GM12878 (cell line): ENCODE results near the gene PRKCZ.

Experiments
- CTCF ChIP-seq, 3 experiments: IDR thresholded peaks in 2 of 3; conservative IDR thresholded peaks in 1 of 3; 2 replicates each; pipeline ENCODE4 v1.5.1; 2011; ENCODE audit warnings: low read depth in 3 of 3, low read length in 3 of 3, mild to moderate bottlenecking in 3 of 3, control low read depth in 2 of 3, moderate library complexity in 2 of 3, inconsistent platforms in 1 of 3, mixed read lengths in 1 of 3; ENCODE audit not compliant: control insufficient read depth in 2 of 3, insufficient read depth in 1 of 3; ENCODE audit errors: extremely low read depth in 1 of 3
- EGR1 ChIP-seq, 2 experiments: IDR thresholded peaks; 1 replicate in 1 of 2; 2 replicates in 1 of 2; pipeline ENCODE4 v1.6.1; 2011 to 2012; ENCODE audit warnings: low read depth in 2 of 2, low read length in 2 of 2, borderline replicate concordance in 1 of 2, mild to moderate bottlenecking in 1 of 2, moderate library complexity in 1 of 2
- EZH2 ChIP-seq: IDR thresholded peaks from 2 replicates; pipeline ENCODE4 v1.6.1; 2012; ENCODE audit warnings: low read depth, mild to moderate bottlenecking, control low read depth, inconsistent platforms, low read length, borderline replicate concordance; ENCODE audit not compliant: control insufficient read depth
- HDAC6 ChIP-seq: fragments of 200-600 bp; sonication (generic); IDR thresholded peaks from one replicate; pipeline ENCODE4 v1.8.0; 2017; ENCODE audit warnings: antibody characterized with exemption; ENCODE audit not compliant: unreplicated experiment
- HDGF ChIP-seq: fragments of 450-650 bp; IDR thresholded peaks from 2 replicates; pipeline ENCODE4 v1.6.1; 2016; ENCODE audit warnings: antibody characterized with exemption
- POLR2A ChIP-seq: IDR thresholded peaks from 2 replicates; pipeline ENCODE4 v1.6.1; 2011; ENCODE audit warnings: low read depth, mild to moderate bottlenecking, low read length
- TAF1 ChIP-seq: IDR thresholded peaks from 2 replicates; pipeline ENCODE4 v1.6.1; 2011; ENCODE audit warnings: mild to moderate bottlenecking, low read depth, low read length, borderline replicate concordance
- ZNF687 ChIP-seq: fragments of 450-650 bp; IDR thresholded peaks from 2 replicates; pipeline ENCODE4 v1.6.1; 2017; ENCODE audit warnings: mild to moderate bottlenecking, moderate library complexity

- TF ChIP-seq CTCF (IDR thresholded peaks at IDR 0.05 in 2 of 3, conservative IDR thresholded peaks at IDR 0.05 in 1 of 3; ENCODE audit: control insufficient read depth in 2 of 3, extremely low read depth in 1 of 3, insufficient read depth in 1 of 3, low read depth in 3 of 3, low read length in 3 of 3) (no peak), ZNF687 (no peak), EZH2 (no peak), EGR1 (IDR thresholded peaks at IDR 0.05; ENCODE audit: borderline replicate concordance in 1 of 2, low read depth in 2 of 2, low read length in 2 of 2) (no peak), TAF1 (no peak), POLR2A (no peak), HDGF (no peak), HDAC6 (no peak)
Measured at GRCh38 chr1:2137257-2138121, 87.3 kb downstream of the PRKCZ start.
